Activated T-helper 9 cell treated with anti-CD3 and anti-CD28 coated beads, Interleukin-2, amount 50 U/mL, for 16 hours (primary cell): ENCODE results near the gene CCL21.

Source experiments
- DNase-seq: peaks from one replicate; pipeline ENCODE4 v3.0.0-alpha.2; 2020; ENCODE audit warnings: low read depth

Gene CCL21

DNA sequence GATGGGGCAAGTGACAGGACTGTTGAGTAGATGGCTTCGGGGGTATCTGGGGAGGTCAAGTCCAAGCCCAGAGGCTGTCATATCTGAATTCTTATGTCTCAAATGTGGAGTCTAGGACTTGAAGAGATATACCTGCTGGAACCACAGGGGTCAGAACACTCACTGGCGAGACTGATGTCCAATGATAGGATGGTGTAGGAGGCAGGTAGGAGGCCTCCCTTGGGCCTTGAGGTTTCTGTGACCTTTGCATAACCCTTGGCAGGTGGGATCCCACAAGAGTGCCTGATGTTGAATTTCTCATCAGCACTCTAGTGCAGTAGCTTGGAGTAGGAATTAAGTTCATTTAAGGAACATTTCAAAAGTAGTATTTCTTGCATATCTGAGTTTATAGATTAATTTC lies 2.8 kb downstream of the CCL21 start:
- DNase-seq: no peak

DNA sequence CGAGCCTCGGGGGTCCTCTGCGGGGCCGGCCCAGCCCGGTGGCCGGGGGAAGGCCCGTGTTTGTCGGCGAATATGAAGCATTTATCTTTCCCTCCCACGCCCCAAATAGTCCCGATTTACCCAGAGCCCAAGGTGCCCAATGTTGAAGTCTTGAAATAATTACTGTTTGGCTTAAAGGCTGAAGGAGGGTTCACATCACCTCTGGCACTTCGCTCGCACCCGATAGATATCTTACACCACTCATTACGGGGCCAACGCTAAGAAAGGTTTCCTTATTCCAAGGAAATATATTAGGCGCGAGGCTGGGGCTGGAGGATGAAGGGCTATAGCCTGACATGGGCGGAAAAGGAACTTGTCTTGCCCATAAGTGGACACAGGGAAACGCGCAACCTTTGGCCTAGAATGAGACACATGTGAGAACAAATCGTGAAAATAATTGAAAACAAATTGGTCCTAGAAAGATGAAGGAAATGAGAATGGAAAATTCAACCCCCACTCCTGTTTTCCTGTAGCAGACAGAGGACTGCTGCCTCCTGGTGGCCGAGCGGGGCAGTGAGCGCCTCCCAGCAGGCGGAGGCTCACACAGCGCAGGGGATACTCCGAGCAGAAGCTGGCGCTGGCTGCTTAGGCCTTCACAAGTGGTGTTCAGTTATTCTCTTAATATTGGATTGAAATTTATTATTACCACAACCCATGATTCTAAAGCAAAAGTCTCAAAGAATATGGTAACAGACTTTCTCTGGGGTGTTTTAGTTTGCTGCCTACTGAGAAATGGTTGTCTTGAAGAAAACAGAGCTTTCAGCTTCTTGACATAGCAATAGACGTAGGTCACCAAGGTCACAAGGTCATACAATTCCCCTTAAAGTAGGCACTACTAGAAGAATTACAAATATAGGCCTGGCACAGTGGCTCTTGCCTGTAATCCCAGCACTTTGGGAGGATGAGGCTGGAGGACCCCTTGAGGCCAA lies 7.9 kb downstream of the CCL21 start:
- peak; percentile 70 for DNase-seq

DNA sequence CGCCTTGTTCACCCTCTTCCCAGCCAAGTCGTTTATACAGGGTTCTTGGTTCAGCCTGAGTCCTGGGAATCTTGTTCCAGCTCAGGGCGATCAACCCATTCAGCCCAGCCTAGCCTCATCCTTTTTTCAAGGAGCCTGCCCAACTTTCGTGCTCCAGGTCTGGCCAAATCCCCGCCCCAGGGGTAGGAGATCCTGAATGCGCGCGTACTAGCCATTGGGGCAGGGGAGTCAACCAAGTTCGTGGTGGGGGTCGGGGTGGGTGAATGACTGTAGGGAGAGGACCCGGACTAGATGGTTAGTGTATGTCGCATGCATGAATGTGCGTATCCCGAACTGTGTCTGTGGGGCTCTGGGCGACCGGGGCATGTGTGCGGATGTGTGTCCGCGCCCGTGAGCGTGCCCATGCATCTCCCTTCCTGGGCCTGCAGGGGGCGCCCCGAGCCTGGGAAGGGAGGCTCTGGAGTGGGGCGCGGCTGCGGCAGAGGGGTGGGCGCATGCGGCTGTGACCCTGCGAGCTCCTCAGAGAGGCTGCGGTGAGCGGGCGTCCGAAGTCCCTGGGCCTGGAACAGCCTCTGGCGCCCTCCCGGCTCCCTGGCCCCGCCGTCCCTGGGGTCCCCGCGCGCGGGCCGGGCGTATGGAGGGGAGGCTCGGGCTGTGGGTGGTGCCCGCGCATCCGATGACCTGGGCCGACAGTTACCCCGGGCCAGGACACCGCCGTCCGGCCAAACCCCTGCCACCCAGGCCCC lies 8.7 kb downstream of the CCL21 start:
- DNase-seq: peak; percentile 67

DNA sequence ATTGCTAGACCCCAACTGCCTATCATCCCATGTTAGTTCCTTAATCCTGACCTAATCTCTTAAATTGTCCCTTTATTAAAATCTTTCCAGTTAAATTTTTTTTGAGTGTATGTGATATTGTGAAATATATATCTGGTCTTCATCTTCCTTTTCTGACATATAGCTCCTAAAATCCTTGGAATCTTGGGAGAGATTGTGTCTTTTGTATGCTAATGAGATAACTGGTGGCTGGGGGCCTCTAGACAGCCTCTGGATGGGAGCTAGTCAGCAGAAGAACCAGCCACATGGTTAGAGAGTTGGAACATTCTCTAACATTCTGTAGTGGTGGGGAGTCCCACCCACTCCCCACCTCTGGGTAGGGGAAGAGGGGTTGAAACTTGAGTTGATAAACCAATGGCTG lies 15.1 kb downstream of the CCL21 start:
- no peak for DNase-seq

DNA sequence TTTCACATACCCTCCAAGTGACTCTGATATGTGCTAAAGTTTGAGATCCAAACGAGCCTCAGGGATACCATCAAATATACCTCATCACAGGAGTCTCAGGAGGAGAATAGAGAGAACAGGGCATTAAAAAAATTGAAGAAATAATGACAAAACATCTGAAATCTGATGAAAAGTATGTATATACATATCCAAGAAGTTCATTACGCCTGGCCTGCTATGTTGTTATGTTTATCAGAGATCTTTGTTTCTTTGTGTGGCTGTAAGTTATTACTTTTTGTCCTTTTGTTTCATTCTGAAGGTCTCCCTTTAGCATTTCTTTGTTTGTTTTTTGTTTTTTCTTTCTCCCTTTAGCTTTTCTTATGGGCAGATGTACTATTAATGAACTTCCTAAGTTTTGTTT lies 16.4 kb downstream of the CCL21 start:
- no peak for DNase-seq

DNA sequence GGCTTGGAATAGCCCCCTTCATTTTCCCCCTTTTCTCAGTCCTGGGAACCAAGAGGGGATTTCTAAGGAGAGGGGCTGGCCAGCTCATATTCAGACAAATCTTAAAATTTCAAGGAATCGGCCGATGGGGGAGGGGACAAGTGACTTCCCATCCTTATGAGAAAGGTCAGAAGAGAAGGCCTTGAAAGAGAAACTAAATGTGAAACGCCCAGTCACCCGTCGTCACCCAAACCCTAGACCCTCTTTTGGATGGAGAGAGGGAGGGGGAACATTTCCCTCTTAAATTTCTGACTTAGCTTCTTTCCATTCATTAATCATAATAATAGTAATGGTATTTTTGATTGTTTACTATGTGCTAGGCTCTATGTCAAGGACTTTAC lies 18.0 kb downstream of the CCL21 start:
- no peak for DNase-seq

DNA sequence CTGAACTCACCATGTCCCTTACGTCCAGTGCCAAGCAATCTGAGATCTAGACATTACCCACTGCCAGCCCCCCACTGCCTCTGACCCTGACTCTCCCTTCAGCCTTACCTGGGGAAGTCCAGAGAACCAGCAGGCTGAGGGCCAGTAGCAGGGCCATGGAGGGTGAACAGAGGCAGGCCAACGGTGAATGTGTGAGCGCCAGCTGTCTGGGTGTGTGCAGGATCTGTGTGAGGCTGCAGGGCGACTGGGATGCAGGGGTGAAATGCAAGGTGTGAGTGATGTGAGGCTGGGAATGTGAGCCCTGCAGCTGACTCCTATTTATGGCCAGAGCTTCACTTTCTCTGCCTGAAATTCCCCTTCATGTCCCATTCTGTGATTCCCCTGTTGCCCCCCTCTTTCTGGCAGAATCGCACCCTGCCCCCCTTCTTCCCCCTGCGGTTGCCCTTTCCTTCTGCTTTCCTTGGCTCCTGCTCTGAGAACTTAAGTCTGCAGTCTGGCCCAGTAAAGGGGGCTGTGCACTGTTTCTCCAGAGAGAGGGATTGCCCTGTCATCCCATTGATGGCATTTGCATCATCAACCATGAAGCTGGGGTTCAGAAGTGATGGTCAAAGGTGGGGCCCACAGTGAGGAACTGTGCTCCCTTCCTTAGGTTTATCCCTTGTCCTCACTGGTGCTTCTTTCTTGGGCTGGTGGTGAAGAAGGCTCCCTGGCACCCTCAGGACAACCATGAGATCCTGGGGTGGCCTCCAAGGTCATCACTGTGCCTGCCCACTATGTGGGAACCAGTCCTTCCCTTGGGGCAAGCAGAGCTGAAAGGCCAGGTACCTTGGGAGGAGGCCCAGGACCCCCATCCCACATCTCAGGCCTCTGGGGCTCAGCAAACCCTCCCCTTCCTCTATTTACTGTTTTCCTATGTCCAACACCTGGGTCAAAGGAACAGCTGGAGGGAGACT lies 18.7 kb downstream of the CCL21 start, which contains the start of gene CCL19:
TSS of gene CCL19 (minus strand) at position 294 of the 953 bp plus-strand sequence. CDS start at position 157, 137 bp downstream.
- no peak for DNase-seq

DNA sequence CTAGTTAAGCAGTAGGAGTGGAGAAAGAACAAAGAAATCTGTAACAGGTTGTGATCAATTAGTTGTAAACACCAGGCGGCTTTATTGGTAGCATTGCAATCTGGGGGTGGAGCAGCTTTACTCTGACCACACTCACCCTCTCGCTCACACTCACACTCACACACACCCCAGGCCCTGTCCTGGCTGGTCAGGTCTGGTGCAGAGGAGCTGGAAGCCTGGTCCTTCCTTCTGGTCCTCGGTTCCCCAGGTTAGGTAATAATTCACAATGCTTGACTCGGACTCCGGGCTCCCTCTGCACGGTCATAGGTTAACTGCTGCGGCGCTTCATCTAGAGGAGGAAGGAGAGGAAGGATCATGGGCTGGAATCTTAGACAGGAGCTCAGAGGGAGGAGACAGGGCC lies 20.4 kb downstream of the CCL21 start:
- DNase-seq: no peak

DNA sequence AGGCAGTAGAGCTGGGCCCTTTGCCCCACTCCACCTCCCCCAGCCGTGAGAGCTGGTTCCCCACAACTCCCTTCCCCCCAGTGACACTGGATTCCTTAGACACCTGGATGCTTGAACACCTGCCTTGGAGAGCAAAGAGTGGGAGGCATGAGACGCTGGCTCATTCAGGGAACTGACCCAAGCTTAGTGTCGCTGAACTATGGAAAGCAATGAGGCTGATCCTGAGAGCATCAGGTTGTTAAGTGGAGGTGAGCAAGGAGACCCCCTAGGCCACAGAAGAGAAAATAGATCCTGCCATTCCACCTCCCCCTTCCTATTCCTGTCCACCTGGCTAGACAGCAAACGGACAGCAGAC lies 20.8 kb downstream of the CCL21 start:
- DNase-seq: no peak

DNA sequence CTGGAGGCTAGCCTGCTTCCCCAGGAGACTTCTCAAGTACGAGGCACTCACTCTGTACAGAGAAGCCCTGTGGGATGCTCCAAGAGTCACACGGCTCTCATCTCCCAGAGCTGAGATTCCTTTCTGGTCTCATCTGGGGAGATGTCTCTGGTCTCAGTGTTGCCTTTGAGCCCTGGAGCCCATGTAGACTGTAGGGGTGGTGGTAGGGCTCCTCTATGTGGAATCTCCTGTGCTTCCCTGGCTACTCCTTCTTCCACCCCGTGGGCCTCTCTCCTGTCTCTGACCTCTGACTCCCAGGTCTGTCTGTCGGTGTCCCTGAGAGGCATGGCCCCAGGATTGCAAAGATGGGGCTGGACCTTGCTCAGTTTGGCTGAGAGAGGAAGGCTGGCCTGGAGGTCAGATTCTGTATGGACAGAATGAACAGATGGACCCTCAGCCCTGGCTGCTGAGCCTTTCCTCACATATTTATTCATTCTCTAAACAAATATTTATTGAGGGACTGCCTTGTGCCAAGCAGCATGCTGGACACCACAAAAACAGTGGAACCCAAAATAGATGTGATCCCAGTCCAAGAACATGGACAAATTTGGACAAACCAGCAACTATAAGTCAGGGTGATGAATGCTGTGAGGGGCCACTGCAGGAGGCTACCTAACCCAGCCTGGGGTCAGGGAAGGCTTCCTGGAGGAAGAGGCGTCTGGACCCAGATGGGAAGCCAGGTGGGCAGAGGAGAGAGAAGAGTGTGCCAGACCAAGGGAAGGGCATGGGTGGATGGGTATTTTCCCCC lies 21.4 kb downstream of the CCL21 start:
- no peak for DNase-seq

DNA sequence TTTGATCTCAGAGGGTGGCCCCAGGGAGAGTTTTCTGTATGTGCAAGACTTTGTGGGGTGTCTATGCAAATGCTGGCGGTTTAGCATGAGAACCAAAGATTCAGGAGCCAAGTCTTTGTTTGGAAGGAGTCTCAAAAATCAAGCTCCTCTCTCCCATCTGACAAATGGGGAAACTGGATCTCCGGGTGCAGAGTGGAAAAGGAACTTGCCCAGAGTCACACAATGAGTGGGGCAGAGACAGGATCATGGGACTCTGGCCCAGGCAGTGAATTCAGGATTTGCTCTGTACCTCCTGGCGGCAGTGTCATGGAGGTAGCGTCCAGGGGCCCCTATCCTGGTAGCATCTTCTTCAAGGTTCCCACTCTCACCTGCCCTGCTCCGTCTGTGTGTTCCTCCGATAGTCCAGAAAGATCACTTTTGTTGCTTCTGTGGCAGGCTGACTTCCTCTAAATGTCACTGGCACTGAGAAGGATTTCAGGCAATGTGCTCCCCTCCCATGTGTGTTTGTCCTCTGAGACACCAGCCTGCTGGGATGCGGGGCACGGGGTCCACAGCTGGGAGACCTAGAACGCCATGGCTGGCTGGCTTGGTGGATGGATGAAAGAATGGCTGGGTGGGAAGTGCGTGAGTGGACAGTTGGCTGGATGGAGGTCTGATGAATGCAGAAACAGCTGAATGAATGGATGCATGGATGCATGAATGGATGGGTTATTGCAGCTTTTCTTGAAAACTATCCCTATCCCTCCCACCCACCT lies 22.5 kb downstream of the CCL21 start:
- DNase-seq: no peak

DNA sequence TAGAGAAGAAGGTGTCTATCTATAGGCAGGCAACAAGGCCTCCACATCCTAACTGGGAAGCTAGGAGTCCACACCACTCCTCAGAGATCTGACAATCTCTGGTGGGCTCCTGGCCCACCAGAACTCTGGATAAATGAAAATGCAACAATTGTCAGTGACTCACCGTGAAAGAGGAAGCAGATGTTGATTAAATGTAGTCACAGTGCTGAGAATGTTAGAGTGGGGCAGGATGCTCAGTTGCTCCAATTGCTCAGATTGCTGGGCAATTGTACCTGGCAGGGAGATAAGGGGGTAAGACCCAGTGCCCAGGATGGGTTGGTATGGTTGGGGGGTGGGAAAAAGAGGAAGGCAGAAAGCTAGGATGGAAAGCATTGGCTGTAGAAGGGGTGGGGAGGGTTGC lies 23.2 kb downstream of the CCL21 start:
- DNase-seq: no peak

DNA sequence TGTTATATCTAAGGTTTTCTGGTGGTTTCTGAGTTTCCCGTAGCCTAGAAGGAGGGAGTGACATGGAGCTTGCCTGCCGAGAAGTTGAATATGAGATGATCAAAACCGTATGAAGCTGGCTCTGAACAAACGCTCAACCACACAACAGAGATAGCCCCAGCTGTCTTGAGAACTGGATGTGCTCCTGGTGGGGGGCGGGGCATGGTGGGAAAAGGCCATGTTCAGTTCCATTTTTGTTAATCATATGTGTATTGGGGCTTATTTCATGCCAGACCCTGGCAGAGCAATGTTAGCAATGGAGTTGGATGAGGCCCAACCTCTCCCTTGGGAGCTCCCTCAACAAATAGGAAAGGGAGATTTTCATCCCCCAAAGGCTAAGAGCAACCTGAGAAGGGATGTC lies 23.7 kb downstream of the CCL21 start:
- no peak for DNase-seq

DNA sequence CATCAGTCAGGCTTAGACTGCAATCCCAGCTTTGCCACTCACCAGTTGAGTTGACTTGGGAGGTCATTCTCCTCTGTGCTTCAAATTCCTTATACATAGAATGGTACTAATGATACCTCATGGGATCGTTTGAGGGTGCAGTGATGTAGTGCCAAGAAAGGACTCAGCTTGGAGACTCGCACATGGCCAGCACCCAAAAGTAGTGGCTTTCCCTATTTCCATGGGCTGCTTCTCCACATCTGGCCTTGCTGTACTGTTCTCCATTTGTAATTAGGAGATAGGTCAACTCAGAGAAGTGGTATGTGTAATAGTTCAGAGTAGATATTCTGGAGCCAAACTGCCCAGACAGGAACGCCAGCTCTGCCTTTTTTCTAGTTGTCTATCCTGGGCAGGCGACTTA lies 24.3 kb downstream of the CCL21 start:
- DNase-seq: no peak

DNA sequence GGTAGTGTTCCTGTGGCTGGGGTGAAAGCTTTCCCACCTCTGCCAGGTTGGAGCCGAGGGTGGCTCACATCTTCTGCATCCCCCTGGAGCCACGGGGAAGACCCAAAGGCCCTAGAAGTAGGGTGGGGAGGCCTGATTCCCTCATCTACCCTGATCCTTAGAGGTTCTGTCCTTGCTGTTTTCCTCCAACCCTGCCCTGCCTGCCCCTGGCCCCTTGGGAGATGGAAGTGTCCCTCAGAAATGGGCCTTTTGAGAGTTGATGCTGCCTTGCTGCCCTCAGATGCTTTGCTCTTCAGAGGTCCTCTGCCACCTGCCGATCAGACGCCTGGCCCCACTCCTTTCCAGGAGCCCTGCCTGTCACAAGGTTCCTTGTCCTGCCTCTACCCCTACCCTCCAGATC lies 25.1 kb downstream of the CCL21 start:
- no peak for DNase-seq

DNA sequence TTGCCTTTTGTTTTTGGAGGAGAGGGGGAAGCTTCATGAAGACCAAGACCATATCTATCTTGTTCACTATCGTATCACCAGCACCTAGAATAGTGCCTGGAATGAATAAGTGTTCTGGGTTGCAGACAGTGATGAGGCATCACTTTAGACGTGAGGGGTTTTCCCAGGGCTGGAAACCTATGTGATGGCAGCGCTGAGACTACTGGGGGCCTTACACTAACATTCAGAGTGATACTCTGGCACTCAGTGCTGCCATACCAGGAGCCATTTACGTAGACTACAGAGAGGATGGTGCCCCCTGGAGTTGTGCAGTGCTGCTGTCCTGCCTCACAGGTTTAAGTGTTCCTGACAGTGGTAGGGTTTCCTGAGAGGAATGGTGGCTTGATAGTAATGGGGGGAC lies 25.8 kb downstream of the CCL21 start:
- DNase-seq: no peak

DNA sequence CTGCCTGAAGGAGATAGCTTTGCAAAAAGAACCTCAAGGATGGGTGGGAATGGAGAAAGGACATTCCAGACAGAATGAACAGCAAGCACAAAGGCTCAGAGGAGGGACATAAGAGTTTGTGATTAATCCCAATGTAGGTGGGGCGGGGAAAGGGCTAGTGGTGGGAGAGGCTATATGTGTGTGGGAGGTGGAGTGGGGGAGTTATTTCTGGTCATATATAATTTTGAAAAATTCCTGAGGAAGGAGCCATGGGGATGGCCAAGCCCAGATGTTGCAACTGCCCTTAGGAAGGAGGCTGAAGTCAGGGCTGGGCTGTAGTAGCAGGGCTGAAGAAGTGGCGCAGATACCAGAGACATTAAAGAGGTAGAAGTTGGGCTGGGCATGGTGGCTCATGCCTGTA lies 34.1 kb downstream of the CCL21 start:
- DNase-seq: no peak

DNA sequence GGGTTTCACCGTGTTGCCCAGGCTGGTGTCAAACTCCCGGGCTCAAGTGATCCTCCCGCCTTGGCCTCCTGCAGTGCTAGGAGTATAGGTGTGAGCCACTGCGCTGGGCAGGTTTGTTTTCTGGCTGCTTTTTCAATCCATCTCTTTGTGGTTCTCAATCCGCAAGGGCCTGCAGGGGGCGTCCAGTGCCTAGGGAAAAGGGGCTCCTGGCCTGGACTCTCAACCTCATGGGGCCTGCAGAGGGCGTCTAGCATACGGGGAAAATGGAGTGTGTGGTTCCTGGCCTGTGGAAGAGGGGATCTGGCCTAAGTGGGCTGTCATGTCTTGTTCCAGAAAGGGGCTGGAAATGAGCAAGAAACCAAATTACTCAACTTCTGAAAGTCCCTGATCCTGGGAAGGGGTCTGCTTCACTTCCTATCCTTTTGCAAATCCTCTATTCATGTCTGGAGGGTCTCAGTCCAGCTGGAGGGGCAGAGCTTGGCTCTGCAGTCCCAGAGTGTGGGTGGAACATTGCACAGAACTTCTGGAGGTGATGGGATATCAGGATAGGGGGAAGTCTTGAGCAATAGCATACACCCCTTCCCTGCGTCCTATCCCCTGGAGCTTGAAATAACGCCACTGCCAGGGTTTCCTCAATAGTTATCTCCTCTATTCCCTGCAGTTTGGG lies 34.8 kb downstream of the CCL21 start:
- DNase-seq: peak; percentile 36

DNA sequence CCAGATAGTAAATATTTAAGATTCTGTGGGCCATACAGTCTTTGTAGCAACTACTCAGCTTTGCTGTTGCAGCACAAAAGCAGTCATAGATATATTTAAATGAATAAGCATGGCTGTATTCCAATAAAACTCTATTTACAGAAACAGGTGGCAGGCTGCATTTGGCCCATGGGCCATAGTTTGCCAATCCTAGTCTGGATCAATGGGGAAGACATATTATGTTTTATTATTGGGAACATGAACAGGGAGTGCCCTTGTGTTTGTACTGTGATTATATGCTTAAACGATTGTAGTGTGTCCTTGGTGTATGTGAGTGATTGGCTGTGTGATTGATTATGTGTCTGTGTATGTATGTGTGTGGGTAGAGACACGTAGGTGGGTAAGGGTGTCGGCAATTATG lies 35.5 kb downstream of the CCL21 start:
- no peak for DNase-seq

DNA sequence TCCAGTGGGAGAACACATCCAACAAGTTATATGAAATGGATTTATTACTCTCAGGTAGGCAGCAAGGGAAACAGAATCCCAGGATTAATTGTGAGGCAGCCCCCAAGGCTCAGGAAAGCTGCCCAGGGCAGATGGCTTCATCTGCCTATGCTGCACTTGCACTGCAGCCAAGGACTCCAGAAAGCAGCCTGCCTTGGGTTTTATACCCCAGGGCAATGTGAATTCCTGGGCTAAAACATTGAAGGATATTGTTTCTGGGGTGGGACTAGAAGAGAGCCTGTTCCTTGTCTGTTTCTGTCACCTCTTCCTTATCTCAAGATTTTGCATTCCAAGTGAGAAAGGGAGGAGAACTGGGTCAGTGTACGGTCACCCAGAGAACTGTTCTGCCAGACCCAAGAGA lies 38.6 kb downstream of the CCL21 start:
- no peak for DNase-seq
